GM18951 (cell line): ENCODE data around the gene CEP162.

Source experiments
- POLR2A ChIP-seq: IDR thresholded peaks from 4 replicates; pipeline ENCODE4 v1.6.1; 2011; ENCODE audit warnings: mild to moderate bottlenecking; ENCODE audit not compliant: insufficient read length, insufficient read depth; ENCODE audit errors: extremely low read depth
- in situ Hi-C: fragments of 300-500 bp; cut with MboI; formaldehyde crosslinking; loops from one replicate; pipeline ENCODE4 v1.12.0; 2022; ENCODE audit warnings: low sequenced_read_pairs, mixed read lengths, inconsistent platforms; ENCODE audit not compliant: unreplicated experiment

The CEP162 gene

GRCh38 chr6:84255641-84256040 is 28.2 kb upstream of the CEP162 start:
- in situ Hi-C loops, result no loop called here
- TF ChIP-seq POLR2A, result no peak

- in situ Hi-C loops, result no loop called here
- no peak for TF ChIP-seq POLR2A
These were observed 25.9 kb upstream of the CEP162 start for GRCh38 chr6:84253380-84253779.

GRCh38 chr6:84251891-84252539 is 24.6 kb upstream of the CEP162 start:
- no peak for TF ChIP-seq POLR2A
- in situ Hi-C loops, result no loop called here

- no peak for TF ChIP-seq POLR2A
- in situ Hi-C loops, result loop anchor here (25.0 kb wide), 1 partner anchor 637 kb away; no protein-coding TSS in a partner anchor
These were observed 22.3 kb upstream of the CEP162 start for GRCh38 chr6:84249724-84250123.

GRCh38 chr6:84244416-84245081 is 17.1 kb upstream of the CEP162 start:
- in situ Hi-C loops, result loop anchor here (25.0 kb wide), 1 partner anchor 632 kb away; no protein-coding TSS in a partner anchor

- TF ChIP-seq POLR2A, result no peak
- in situ Hi-C loops, result loop anchor here (25.0 kb wide), 1 partner anchor 631 kb away; no protein-coding TSS in a partner anchor
These were observed 15.8 kb upstream of the CEP162 start for GRCh38 chr6:84243240-84243639.

GRCh38 chr6:84242265-84242664 is 14.8 kb upstream of the CEP162 start:
- no peak for TF ChIP-seq POLR2A
- in situ Hi-C loops, result loop anchor here (25.0 kb wide), 1 partner anchor 630 kb away; no protein-coding TSS in a partner anchor

- in situ Hi-C loops, result loop anchor here (10.0 to 25.0 kb wide), 2 partner anchors 333 to 616 kb away; no protein-coding TSS in a partner anchor
These were observed 728 bp upstream of the CEP162 start for GRCh38 chr6:84228198-84228543.

GRCh38 chr6:84227044-84227433 is 404 bp downstream of the CEP162 start:
- in situ Hi-C loops, result loop anchor here (10.0 to 25.0 kb wide), 2 partner anchors 332 to 615 kb away; no protein-coding TSS in a partner anchor

More at GRCh38 chr6:84228198-84228543, 728 bp upstream of the CEP162 start:
- no peak for TF ChIP-seq POLR2A

GRCh38 chr6:84224251-84224650 is 3.2 kb downstream of the CEP162 start:
- TF ChIP-seq POLR2A, result no peak
- in situ Hi-C loops, result loop anchor here (10.0 kb wide), 1 partner anchor 329 kb away; no protein-coding TSS in a partner anchor

More at GRCh38 chr6:84227044-84227433, 404 bp downstream of the CEP162 start:
- TF ChIP-seq POLR2A, result no peak

- in situ Hi-C loops, result loop anchor here (10.0 kb wide), 1 partner anchor 329 kb away; no protein-coding TSS in a partner anchor
These were observed 3.8 kb downstream of the CEP162 start for GRCh38 chr6:84223608-84224007.

GRCh38 chr6:84222426-84222825 is 5.0 kb downstream of the CEP162 start:
- in situ Hi-C loops, result loop anchor here (10.0 kb wide), 1 partner anchor 328 kb away; no protein-coding TSS in a partner anchor
- TF ChIP-seq POLR2A, result no peak

- in situ Hi-C loops, result loop anchor here (10.0 kb wide), 1 partner anchor 326 kb away; no protein-coding TSS in a partner anchor
These were observed 6.5 kb downstream of the CEP162 start for GRCh38 chr6:84220809-84221409.

More at GRCh38 chr6:84220809-84221409, 6.5 kb downstream of the CEP162 start:
- TF ChIP-seq POLR2A, result no peak
